Central memory CD8-positive, alpha-beta T cell (primary cell): ENCODE data around the gene ANKRD66.
"Not testable (repeated sequence)": the region's sequence is repeated elsewhere in the genome, so short reads cannot be mapped to it uniquely, and the experiment has no call there.

Source experiments
- ATAC-seq: fragments of 150-1000 bp; cut with Tn5 transposase; replicated peaks from 2 replicates; pipeline ENCODE4 v1.10.0; 2022; ENCODE audit warnings: mild to moderate bottlenecking, moderate FRiP score, moderate number of reproducible peaks; ENCODE audit not compliant: poor library complexity, severe bottlenecking; ENCODE audit errors: extremely low read depth
- DNase-seq, 2 donors: peaks; one replicate each; pipeline ENCODE4 v3.0.0; 2021; ENCODE audit warnings: low spot score in 2 of 2
- H3K27ac Mint-ChIP-seq: one replicate; pipeline ENCODE4 v1.8.0; 2022; ENCODE audit warnings: low read depth, mild to moderate bottlenecking, moderate library complexity, mixed read lengths
- H3K27me3 Mint-ChIP-seq: one replicate; pipeline ENCODE4 v1.8.0; 2022; ENCODE audit warnings: mixed read lengths
- H3K36me3 Mint-ChIP-seq: one replicate; pipeline ENCODE4 v1.8.0; 2022; ENCODE audit warnings: mild to moderate bottlenecking, moderate library complexity, mixed read lengths; ENCODE audit not compliant: insufficient read depth
- H3K4me1 Mint-ChIP-seq: one replicate; pipeline ENCODE4 v1.8.0; 2022; ENCODE audit warnings: mixed read lengths
- H3K4me3 Mint-ChIP-seq: one replicate; pipeline ENCODE4 v1.8.0; 2022; ENCODE audit warnings: mild to moderate bottlenecking, moderate library complexity, mixed read lengths
- H3K9me3 Mint-ChIP-seq: one replicate; pipeline ENCODE4 v1.8.0; 2022; ENCODE audit warnings: mixed read lengths

The ANKRD66 gene

GRCh38 chr6:46736906-46737305, 9.8 kb upstream of the ANKRD66 start:
- no peak overlapping the region for H3K4me3 Mint-ChIP-seq
- H3K4me1 Mint-ChIP-seq = peaks cover 8% of the 10 kb centered on the region
- DNase-seq (no peak), ATAC-seq (no peak)
- H3K27me3 Mint-ChIP-seq = peaks cover 61% of the 10 kb centered on the region
- H3K27ac Mint-ChIP-seq = no peak overlapping the region
- H3K36me3 Mint-ChIP-seq = peaks cover 2% of the 10 kb centered on the region
- H3K9me3 Mint-ChIP-seq = no peaks in the 10 kb centered on the region

GRCh38 chr6:46741482-46741881, 5.3 kb upstream of the ANKRD66 start:
- no peaks in the 10 kb centered on the region for H3K36me3 Mint-ChIP-seq
- H3K4me3 Mint-ChIP-seq = no peak overlapping the region
- ATAC-seq (no peak), DNase-seq (no peak)
- no peak overlapping the region for H3K27ac Mint-ChIP-seq
- no peaks in the 10 kb centered on the region for H3K9me3 Mint-ChIP-seq
- no peaks in the 10 kb centered on the region for H3K4me1 Mint-ChIP-seq
- peaks cover 40% of the 10 kb centered on the region for H3K27me3 Mint-ChIP-seq

GRCh38 chr6:46741910-46742309, 4.8 kb upstream of the ANKRD66 start:
- DNase-seq = no peak
- Mint-ChIP-seq H3K9me3 (no peaks in the 10 kb centered on the region), H3K36me3 (no peaks in the 10 kb centered on the region), H3K27me3 (peaks cover 36% of the 10 kb centered on the region), H3K4me3 (no peak overlapping the region), H3K27ac (no peak overlapping the region), H3K4me1 (no peaks in the 10 kb centered on the region)
- no peak for ATAC-seq

- Mint-ChIP-seq H3K9me3 (no peaks in the 10 kb centered on the region), H3K4me3 (no peak overlapping the region), H3K4me1 (no peaks in the 10 kb centered on the region), H3K27ac (no peak overlapping the region), H3K36me3 (no peaks in the 10 kb centered on the region), H3K27me3 (peaks cover 23% of the 10 kb centered on the region)
- ATAC-seq (no peak), DNase-seq (no peak)
These were observed 3.1 kb upstream of the ANKRD66 start for GRCh38 chr6:46743425-46744158.

GRCh38 chr6:46744159-46744725, 2.5 kb upstream of the ANKRD66 start:
- not testable (repeated sequence) for H3K4me1 Mint-ChIP-seq, H3K9me3 Mint-ChIP-seq, DNase-seq, H3K36me3 Mint-ChIP-seq, H3K27ac Mint-ChIP-seq, H3K4me3 Mint-ChIP-seq, ATAC-seq
- H3K27me3 Mint-ChIP-seq = peaks cover 30% of the 10 kb centered on the region

GRCh38 chr6:46745973-46746372, 760 bp upstream of the ANKRD66 start:
- H3K27me3 Mint-ChIP-seq = peaks cover 30% of the 10 kb centered on the region
- no peaks in the 10 kb centered on the region for H3K36me3 Mint-ChIP-seq
- H3K4me3 Mint-ChIP-seq = no peak overlapping the region
- H3K4me1 Mint-ChIP-seq = no peaks in the 10 kb centered on the region
- ATAC-seq (no peak), DNase-seq (no peak)
- H3K9me3 Mint-ChIP-seq = no peaks in the 10 kb centered on the region
- no peak overlapping the region for H3K27ac Mint-ChIP-seq

- Mint-ChIP-seq H3K4me3 (no peak overlapping the region), H3K27me3 (peaks cover 39% of the 10 kb centered on the region), H3K27ac (no peak overlapping the region), H3K9me3 (no peaks in the 10 kb centered on the region), H3K36me3 (no peaks in the 10 kb centered on the region), H3K4me1 (no peaks in the 10 kb centered on the region)
- no peak for ATAC-seq
- no peak for DNase-seq
These were observed 2.3 kb downstream of the ANKRD66 start for GRCh38 chr6:46748940-46749503.

GRCh38 chr6:46749731-46750130, 3.0 kb downstream of the ANKRD66 start:
- no peak for ATAC-seq

GRCh38 chr6:46751658-46752057, 4.9 kb downstream of the ANKRD66 start:
- Mint-ChIP-seq H3K4me3 (no peak overlapping the region), H3K27me3 (peaks cover 18% of the 10 kb centered on the region), H3K36me3 (no peaks in the 10 kb centered on the region), H3K27ac (no peak overlapping the region), H3K4me1 (no peaks in the 10 kb centered on the region), H3K9me3 (no peaks in the 10 kb centered on the region)
- no peak for ATAC-seq
- no peak for DNase-seq

More at GRCh38 chr6:46749731-46750130, 3.0 kb downstream of the ANKRD66 start:
- peaks cover 32% of the 10 kb centered on the region for H3K27me3 Mint-ChIP-seq
- no peaks in the 10 kb centered on the region for H3K4me1 Mint-ChIP-seq
- no peak overlapping the region for H3K4me3 Mint-ChIP-seq
- H3K27ac Mint-ChIP-seq = no peak overlapping the region
- no peaks in the 10 kb centered on the region for H3K36me3 Mint-ChIP-seq
- no peaks in the 10 kb centered on the region for H3K9me3 Mint-ChIP-seq
- DNase-seq = no peak

GRCh38 chr6:46755865-46756264, 9.1 kb downstream of the ANKRD66 start:
- H3K36me3 Mint-ChIP-seq = no peaks in the 10 kb centered on the region
- H3K4me1 Mint-ChIP-seq = no peaks in the 10 kb centered on the region
- H3K4me3 Mint-ChIP-seq = no peak overlapping the region
- H3K27me3 Mint-ChIP-seq = peaks cover 9% of the 10 kb centered on the region
- H3K9me3 Mint-ChIP-seq = no peaks in the 10 kb centered on the region
- DNase-seq (no peak), ATAC-seq (no peak)
- no peak overlapping the region for H3K27ac Mint-ChIP-seq

GRCh38 chr6:46756469-46757213, 9.9 kb downstream of the ANKRD66 start:
- no peak for ATAC-seq
- Mint-ChIP-seq H3K4me3 (no peak overlapping the region), H3K27me3 (peaks cover 9% of the 10 kb centered on the region), H3K4me1 (no peaks in the 10 kb centered on the region), H3K9me3 (no peaks in the 10 kb centered on the region), H3K36me3 (no peaks in the 10 kb centered on the region), H3K27ac (no peak overlapping the region)
- DNase-seq = no peak

GRCh38 chr6:46757214-46757596, 10.5 kb downstream of the ANKRD66 start:
- Mint-ChIP-seq H3K27me3 (peaks cover 9% of the 10 kb centered on the region), H3K4me3 (no peak overlapping the region), H3K9me3 (no peaks in the 10 kb centered on the region), H3K27ac (no peak overlapping the region), H3K4me1 (no peaks in the 10 kb centered on the region), H3K36me3 (no peaks in the 10 kb centered on the region)
- DNase-seq (no peak), ATAC-seq (no peak)
